Measurements from ENCODE around the gene ARHGEF6. TPM values are rescaled to one million over a fixed set of nuclear protein-coding genes. Genes with fewer than 3 reads are reported as not detected.
"Not testable (repeated sequence)": the region's sequence is repeated elsewhere in the genome, so short reads cannot be mapped to it uniquely, and the experiment has no call there.

Gene ARHGEF6
- total RNA-seq, 1 experiment from 2014 or later, result 19.2 TPM

- H3K36me3 ChIP-seq; H3K9me3 ChIP-seq (replicated peaks); H3K4me3 ChIP-seq; H3K27ac ChIP-seq; H3K27me3 ChIP-seq (replicated peaks); DNase-seq (ENCODE audit: low read depth in 1 of 2, low spot score in 2 of 2): not testable (repeated sequence)
- peaks cover 11% of the 10 kb centered on the region for H3K4me1 ChIP-seq (replicated peaks)
These were observed 8.9 kb downstream of the ARHGEF6 start for GRCh38 chrX:136771869-136772268.

GRCh38 chrX:136768469-136769084 is 12.2 kb downstream of the ARHGEF6 start:
- Histone ChIP-seq H3K9me3 (replicated peaks) (no peaks in the 10 kb centered on the region), H3K4me1 (replicated peaks) (peaks cover 15% of the 10 kb centered on the region), H3K27me3 (replicated peaks) (no peaks in the 10 kb centered on the region), H3K4me3 (no peak overlapping the region), H3K27ac (0 out of 2 replicates have a peak overlapping the region, but pooled peaks have one; percentile 69), H3K36me3 (no peaks in the 10 kb centered on the region)
- peak; percentile 65 to 74 for DNase-seq (ENCODE audit: low read depth in 1 of 2, low spot score in 2 of 2)

GRCh38 chrX:136767104-136767941 is 13.4 kb downstream of the ARHGEF6 start:
- no peaks in the 10 kb centered on the region for H3K27me3 ChIP-seq (replicated peaks)
- H3K27ac ChIP-seq, result peak overlapping the region; percentile 69
- peak; percentile 64 to 66 for DNase-seq (ENCODE audit: low read depth in 1 of 2, low spot score in 2 of 2)
- no peaks in the 10 kb centered on the region for H3K9me3 ChIP-seq (replicated peaks)
- H3K36me3 ChIP-seq, result no peaks in the 10 kb centered on the region
- H3K4me3 ChIP-seq, result peak overlapping the region; percentile 69
- peaks cover 22% of the 10 kb centered on the region for H3K4me1 ChIP-seq (replicated peaks)

GRCh38 chrX:136766785-136767103 is 14.0 kb downstream of the ARHGEF6 start:
- Histone ChIP-seq H3K4me1 (replicated peaks) (peaks cover 22% of the 10 kb centered on the region), H3K36me3 (no peaks in the 10 kb centered on the region), H3K4me3 (peak overlapping the region; percentile 69), H3K27me3 (replicated peaks) (no peaks in the 10 kb centered on the region), H3K27ac (peak overlapping the region; percentile 69), H3K9me3 (replicated peaks) (no peaks in the 10 kb centered on the region)
- DNase-seq (ENCODE audit: low read depth in 1 of 2, low spot score in 2 of 2), result no peak

- H3K27me3 ChIP-seq (replicated peaks), result no peaks in the 10 kb centered on the region
- H3K4me1 ChIP-seq (replicated peaks), result peaks cover 22% of the 10 kb centered on the region
- no peak for DNase-seq (ENCODE audit: low read depth in 1 of 2, low spot score in 2 of 2)
- H3K36me3 ChIP-seq, result no peaks in the 10 kb centered on the region
- no peaks in the 10 kb centered on the region for H3K9me3 ChIP-seq (replicated peaks)
- H3K27ac ChIP-seq, result no peak overlapping the region
- H3K4me3 ChIP-seq, result no peak overlapping the region
These were observed 14.8 kb downstream of the ARHGEF6 start for GRCh38 chrX:136765821-136766356.

GRCh38 chrX:136764206-136764605 is 16.5 kb downstream of the ARHGEF6 start:
- DNase-seq (ENCODE audit: low read depth in 1 of 2, low spot score in 2 of 2), result no peak

GRCh38 chrX:136762820-136763452 is 17.8 kb downstream of the ARHGEF6 start:
- Histone ChIP-seq H3K4me3 (no peak overlapping the region), H3K27ac (no peak overlapping the region), H3K4me1 (replicated peaks) (peaks cover 13% of the 10 kb centered on the region)

More at GRCh38 chrX:136764206-136764605, 16.5 kb downstream of the ARHGEF6 start:
- Histone ChIP-seq H3K4me3 (no peak overlapping the region), H3K27me3 (replicated peaks) (no peaks in the 10 kb centered on the region), H3K4me1 (replicated peaks) (peaks cover 22% of the 10 kb centered on the region), H3K27ac (no peak overlapping the region), H3K36me3 (no peaks in the 10 kb centered on the region), H3K9me3 (replicated peaks) (no peaks in the 10 kb centered on the region)

GRCh38 chrX:136761421-136761820 is 19.3 kb downstream of the ARHGEF6 start:
- H3K27ac ChIP-seq, result no peak overlapping the region
- no peak overlapping the region for H3K4me3 ChIP-seq
- DNase-seq (ENCODE audit: low read depth in 1 of 2, low spot score in 2 of 2), result no peak
- H3K36me3 ChIP-seq, result no peaks in the 10 kb centered on the region
- H3K9me3 ChIP-seq (replicated peaks), result no peaks in the 10 kb centered on the region
- no peaks in the 10 kb centered on the region for H3K27me3 ChIP-seq (replicated peaks)
- peaks cover 7% of the 10 kb centered on the region; the same call in 1 of the 2 replicates for H3K4me1 ChIP-seq (replicated peaks)

More at GRCh38 chrX:136762820-136763452, 17.8 kb downstream of the ARHGEF6 start:
- Histone ChIP-seq H3K27me3 (replicated peaks) (no peaks in the 10 kb centered on the region), H3K36me3 (no peaks in the 10 kb centered on the region), H3K9me3 (replicated peaks) (no peaks in the 10 kb centered on the region)
- no peak for DNase-seq (ENCODE audit: low read depth in 1 of 2, low spot score in 2 of 2)

GRCh38 chrX:136759968-136760367 is 20.8 kb downstream of the ARHGEF6 start:
- H3K36me3 ChIP-seq, result no peaks in the 10 kb centered on the region
- no peak overlapping the region for H3K27ac ChIP-seq
- H3K4me3 ChIP-seq, result no peak overlapping the region
- no peak for DNase-seq (ENCODE audit: low read depth in 1 of 2, low spot score in 2 of 2)
- no peaks in the 10 kb centered on the region for H3K27me3 ChIP-seq (replicated peaks)
- no peaks in the 10 kb centered on the region for H3K9me3 ChIP-seq (replicated peaks)
- H3K4me1 ChIP-seq (replicated peaks), result peaks cover 7% of the 10 kb centered on the region; the same call in 1 of the 2 replicates

GRCh38 chrX:136755411-136755810 is 25.3 kb downstream of the ARHGEF6 start:
- Histone ChIP-seq H3K36me3 (no peaks in the 10 kb centered on the region), H3K27ac (no peak overlapping the region), H3K4me3 (no peak overlapping the region), H3K27me3 (replicated peaks) (no peaks in the 10 kb centered on the region), H3K4me1 (replicated peaks) (no peaks in the 10 kb centered on the region), H3K9me3 (replicated peaks) (no peaks in the 10 kb centered on the region)
- no peak for DNase-seq (ENCODE audit: low read depth in 1 of 2, low spot score in 2 of 2)

GRCh38 chrX:136754651-136755050 is 26.1 kb downstream of the ARHGEF6 start:
- Histone ChIP-seq H3K4me1 (replicated peaks) (no peaks in the 10 kb centered on the region), H3K4me3 (no peak overlapping the region), H3K36me3 (no peaks in the 10 kb centered on the region), H3K9me3 (replicated peaks) (no peaks in the 10 kb centered on the region), H3K27ac (no peak overlapping the region), H3K27me3 (replicated peaks) (no peaks in the 10 kb centered on the region)
- DNase-seq (ENCODE audit: low read depth in 1 of 2, low spot score in 2 of 2), result no peak

- Histone ChIP-seq H3K4me3 (no peak overlapping the region), H3K36me3 (no peaks in the 10 kb centered on the region), H3K4me1 (replicated peaks) (no peaks in the 10 kb centered on the region), H3K27ac (no peak overlapping the region), H3K27me3 (replicated peaks) (no peaks in the 10 kb centered on the region), H3K9me3 (replicated peaks) (no peaks in the 10 kb centered on the region)
- no peak for DNase-seq (ENCODE audit: low read depth in 1 of 2, low spot score in 2 of 2)
These were observed 27.9 kb downstream of the ARHGEF6 start for GRCh38 chrX:136752796-136753195.

- H3K36me3 ChIP-seq, result no peaks in the 10 kb centered on the region
- no peak overlapping the region for H3K27ac ChIP-seq
- DNase-seq (ENCODE audit: low read depth in 1 of 2, low spot score in 2 of 2), result no peak
- no peaks in the 10 kb centered on the region for H3K9me3 ChIP-seq (replicated peaks)
- no peaks in the 10 kb centered on the region for H3K4me1 ChIP-seq (replicated peaks)
- no peak overlapping the region for H3K4me3 ChIP-seq
- H3K27me3 ChIP-seq (replicated peaks), result no peaks in the 10 kb centered on the region
These were observed 28.4 kb downstream of the ARHGEF6 start for GRCh38 chrX:136752346-136752745.

- Histone ChIP-seq H3K27ac (no peak overlapping the region), H3K36me3 (no peaks in the 10 kb centered on the region), H3K9me3 (replicated peaks) (no peaks in the 10 kb centered on the region), H3K4me1 (replicated peaks) (no peaks in the 10 kb centered on the region), H3K4me3 (no peak overlapping the region), H3K27me3 (replicated peaks) (no peaks in the 10 kb centered on the region)
- DNase-seq (ENCODE audit: low read depth in 1 of 2, low spot score in 2 of 2), result no peak
These were observed 30.4 kb downstream of the ARHGEF6 start for GRCh38 chrX:136750364-136750763.

All from SJSA1 (cell line).